GM19023 (cell line): ENCODE data around the gene DPP6.

Source experiments
- ATAC-seq: cut with Tn5 transposase; IDR thresholded peaks from one replicate; pipeline ENCODE4 v1.9.1; 2021; ENCODE audit warnings: mild to moderate bottlenecking, moderate library complexity; ENCODE audit not compliant: unreplicated experiment

Gene DPP6

GRCh38 chr7:154867068-154867467 is 814.9 kb downstream of the DPP6 start:
- ATAC-seq: no peak

GRCh38 chr7:154868921-154869320 is 816.7 kb downstream of the DPP6 start:
- ATAC-seq: no peak

- ATAC-seq: no peak
These were observed 817.2 kb downstream of the DPP6 start for GRCh38 chr7:154869436-154869835.

- no peak for ATAC-seq
These were observed 819.3 kb downstream of the DPP6 start for GRCh38 chr7:154871507-154871906.

GRCh38 chr7:154871928-154872750 is 819.9 kb downstream of the DPP6 start:
- ATAC-seq: no peak

GRCh38 chr7:154872811-154873499 is 820.8 kb downstream of the DPP6 start:
- no peak for ATAC-seq

- no peak for ATAC-seq
These were observed 821.4 kb downstream of the DPP6 start for GRCh38 chr7:154873500-154874121.

GRCh38 chr7:154874409-154875113 is 822.4 kb downstream of the DPP6 start:
- no peak for ATAC-seq

GRCh38 chr7:154875297-154875696 is 823.1 kb downstream of the DPP6 start:
- ATAC-seq: no peak

- ATAC-seq: no peak
These were observed 824.3 kb downstream of the DPP6 start for GRCh38 chr7:154876516-154876915.

GRCh38 chr7:154877031-154877430 is 824.8 kb downstream of the DPP6 start:
- ATAC-seq: no peak

GRCh38 chr7:154879629-154880028 is 827.4 kb downstream of the DPP6 start:
- no peak for ATAC-seq

- ATAC-seq: no peak
These were observed 828.3 kb downstream of the DPP6 start for GRCh38 chr7:154880513-154880912.

GRCh38 chr7:154881026-154881425 is 828.8 kb downstream of the DPP6 start:
- no peak for ATAC-seq

GRCh38 chr7:154881526-154881925 is 829.3 kb downstream of the DPP6 start:
- ATAC-seq: no peak

- ATAC-seq: no peak
These were observed 830.8 kb downstream of the DPP6 start for GRCh38 chr7:154882931-154883474.

- no peak for ATAC-seq
These were observed 832.2 kb downstream of the DPP6 start for GRCh38 chr7:154884348-154884920.

GRCh38 chr7:154886591-154886990 is 834.4 kb downstream of the DPP6 start:
- ATAC-seq: no peak

GRCh38 chr7:154888690-154889089 is 836.5 kb downstream of the DPP6 start:
- no peak for ATAC-seq

- ATAC-seq: no peak
These were observed 840.3 kb downstream of the DPP6 start for GRCh38 chr7:154892459-154892858.

- no peak for ATAC-seq
These were observed 843.9 kb downstream of the DPP6 start for GRCh38 chr7:154896076-154896475.
